GM18870 (cell line): Measurements from ENCODE around the gene SPATA17.

ENCODE experiments used
- ATAC-seq: cut with Tn5 transposase; IDR thresholded peaks from one replicate; pipeline ENCODE4 v1.9.1; 2021; ENCODE audit warnings: moderate library complexity; ENCODE audit not compliant: unreplicated experiment

SPATA17 gene

GRCh38 chr1:217910791-217911320 lies 279.7 kb downstream of the SPATA17 start:
- ATAC-seq: no peak

GRCh38 chr1:217911908-217912307 lies 280.8 kb downstream of the SPATA17 start:
- no peak for ATAC-seq

- ATAC-seq: no peak
Observed at GRCh38 chr1:217917281-217917887, 286.2 kb downstream of the SPATA17 start.

GRCh38 chr1:217919683-217920388 lies 288.7 kb downstream of the SPATA17 start:
- ATAC-seq: no peak
